Cardiac septum (tissue), 1 donor: ENCODE results near the gene MYLK. TPM values are rescaled to one million over a fixed set of nuclear protein-coding genes. Genes with fewer than 3 reads are reported as not detected.

ENCODE experiments used
- DNase-seq: peaks from one replicate; pipeline ENCODE4 v3.0.0-alpha.2; 2020; ENCODE audit warnings: low spot score
- intact Hi-C: fragments of 100-400 bp; cut with DNase I; formaldehyde crosslinking; loops from one replicate; pipeline ENCODE4 v1.14.0; 2022
- total RNA-seq: library from RNA; stranded (reverse); fragmentation: NEBNext Ultra II Directional; extraction: Animal tissue kit (Norgen Biotek cat#: 25700); gene quantifications from one replicate; pipeline ENCODE4 v1.2.1, GENCODE V29; 2021
- donor health status: DM: no; HTN: no; CAD: no.

The MYLK gene
- total RNA-seq, 1 donor from 2014 or later: 17.8 TPM

- intact Hi-C loops: no loop called here
- no peak for DNase-seq
Measured at GRCh38 chr3:123561188-123561587, 322.9 kb downstream of the MYLK start.

Other genes starting within 250 kb of the MYLK start
- 10.0 TPM for gene CCDC14, start 76.9 kb upstream of the MYLK start, total RNA-seq
- gene ROPN1, start 107.8 kb upstream of the MYLK start, total RNA-seq: not detected
- gene KALRN, start 149.0 kb upstream of the MYLK start, total RNA-seq: 139 TPM